Mucosa of rectum (tissue), 2 donors: ENCODE results near the gene RGL1.
A peak's percentile ranks its signal among the peaks of the same experiment; 100 is the strongest.
"Not testable (repeated sequence)": the region's sequence is repeated elsewhere in the genome, so short reads cannot be mapped to it uniquely, and the experiment has no call there.

ENCODE experiments used
- H3K27ac ChIP-seq, 2 donors: one replicate each; pipeline ENCODE4 v1.7.0; 2013; ENCODE audit warnings: inconsistent platforms in 2 of 2, low read depth in 2 of 2, low read length in 2 of 2
- H3K27me3 ChIP-seq, 2 donors: one replicate each; pipeline ENCODE4 v1.7.0; 2013; ENCODE audit warnings: low read length in 2 of 2; ENCODE audit not compliant: control insufficient read depth in 2 of 2, insufficient read depth in 2 of 2
- H3K36me3 ChIP-seq, 2 donors: one replicate each; pipeline ENCODE4 v1.7.0; 2013; ENCODE audit warnings: low read length in 2 of 2; ENCODE audit not compliant: control insufficient read depth in 2 of 2, insufficient read depth in 2 of 2
- H3K4me1 ChIP-seq, 2 donors: one replicate each; pipeline ENCODE4 v1.7.0; 2013; ENCODE audit warnings: low read length in 2 of 2, mild to moderate bottlenecking in 1 of 2; ENCODE audit not compliant: control insufficient read depth in 2 of 2, insufficient read depth in 2 of 2
- H3K4me3 ChIP-seq, 2 donors: one replicate each; pipeline ENCODE4 v1.7.0; 2013; ENCODE audit warnings: low read length in 2 of 2
- H3K9ac ChIP-seq, 2 donors: one replicate each; pipeline ENCODE4 v1.7.0; 2013; ENCODE audit warnings: low read length in 2 of 2, low read depth in 1 of 2, mild to moderate bottlenecking in 1 of 2
- H3K9me3 ChIP-seq, 2 donors: one replicate each; pipeline ENCODE4 v1.7.0; 2013; ENCODE audit warnings: low read length in 2 of 2; ENCODE audit not compliant: control insufficient read depth in 2 of 2
- donor health status: healthy.
- donor health status: Normal muscosa, but diverticular disease.

The RGL1 gene

GRCh38 chr1:183804916-183805841 lies at the start of gene RGL1:
RGL1 (plus strand) TSS chr1:183805120; CDS start chr1:183805298, 178 bp downstream.
- H3K9me3 ChIP-seq: no peaks in the 10 kb centered on the region
- H3K27ac ChIP-seq: peak within 1 kb of the TSS; percentile 75 to 77
- H3K9ac ChIP-seq: peak within 1 kb of the TSS; percentile 76 to 78
- peaks cover 0 to 18% of the 10 kb centered on the region in 2 donors for H3K27me3 ChIP-seq
- H3K4me3 ChIP-seq: peak within 1 kb of the TSS; percentile 76 to 84
- no peaks in the 10 kb centered on the region for H3K36me3 ChIP-seq
- H3K4me1 ChIP-seq: peaks cover 0 to 9% of the 10 kb centered on the region in 2 donors

DNA sequence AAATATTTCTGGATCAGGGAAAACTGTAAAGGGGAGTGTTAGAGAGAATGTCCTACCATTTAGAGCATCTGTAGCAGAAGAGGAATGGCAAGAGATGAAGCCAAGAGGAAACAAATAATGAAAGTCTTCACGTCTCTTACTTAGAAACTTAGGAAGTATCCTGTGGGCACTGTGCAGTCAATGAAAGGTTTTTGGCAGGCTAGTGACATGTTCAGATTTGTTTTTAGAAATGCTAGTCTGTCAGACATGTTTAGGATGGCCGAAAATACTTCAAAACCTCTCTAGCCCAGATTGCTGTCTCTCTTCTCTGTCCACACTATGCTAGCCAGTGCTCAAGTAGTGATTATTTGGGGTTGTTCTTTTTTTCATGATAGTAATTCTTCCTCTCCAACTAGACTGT lies 48.6 kb upstream of the RGL1 start:
- H3K4me1 ChIP-seq: no peaks in the 10 kb centered on the region
- H3K27ac ChIP-seq: no peak overlapping the region
- no peaks in the 10 kb centered on the region for H3K27me3 ChIP-seq
- H3K36me3 ChIP-seq: no peaks in the 10 kb centered on the region
- H3K4me3 ChIP-seq: no peak overlapping the region
- no peak overlapping the region for H3K9ac ChIP-seq
- peaks cover 0 to 3% of the 10 kb centered on the region in 2 donors for H3K9me3 ChIP-seq

DNA sequence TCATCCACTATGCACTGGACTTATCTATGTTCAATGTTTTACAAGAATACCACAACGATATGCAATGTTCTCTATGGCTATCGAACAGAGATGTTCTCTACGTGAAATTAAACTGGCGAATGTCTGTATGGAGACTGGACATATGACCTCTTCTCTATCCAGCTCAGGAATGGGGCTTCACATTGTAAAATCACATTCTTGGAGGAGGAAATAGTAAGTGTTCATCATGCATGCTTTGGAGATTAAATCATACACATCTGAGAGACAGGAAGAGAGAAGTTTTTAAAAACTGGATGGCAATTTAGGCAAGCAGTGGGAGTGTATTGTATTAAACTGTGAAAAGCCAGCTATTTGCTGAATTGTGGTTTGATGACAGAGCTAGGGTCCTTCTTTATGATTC lies 47.9 kb upstream of the RGL1 start:
- H3K9me3 ChIP-seq: no peaks in the 10 kb centered on the region
- H3K4me1 ChIP-seq: no peaks in the 10 kb centered on the region
- no peak overlapping the region for H3K4me3 ChIP-seq
- no peak overlapping the region for H3K27ac ChIP-seq
- no peak overlapping the region for H3K9ac ChIP-seq
- no peaks in the 10 kb centered on the region for H3K36me3 ChIP-seq
- H3K27me3 ChIP-seq: no peaks in the 10 kb centered on the region

GRCh38 chr1:183758913-183759312 lies 46.0 kb upstream of the RGL1 start:
- Histone ChIP-seq H3K36me3 (no peaks in the 10 kb centered on the region), H3K4me3 (no peak overlapping the region), H3K4me1 (no peaks in the 10 kb centered on the region), H3K27me3 (no peaks in the 10 kb centered on the region), H3K9me3 (no peaks in the 10 kb centered on the region), H3K9ac (no peak overlapping the region), H3K27ac (no peak overlapping the region)

- no peaks in the 10 kb centered on the region for H3K9me3 ChIP-seq
- no peak overlapping the region for H3K4me3 ChIP-seq
- no peaks in the 10 kb centered on the region for H3K36me3 ChIP-seq
- no peak overlapping the region for H3K27ac ChIP-seq
- no peaks in the 10 kb centered on the region for H3K4me1 ChIP-seq
- no peaks in the 10 kb centered on the region for H3K27me3 ChIP-seq
- H3K9ac ChIP-seq: no peak overlapping the region
Measured at GRCh38 chr1:183760661-183761060, 44.3 kb upstream of the RGL1 start.

DNA sequence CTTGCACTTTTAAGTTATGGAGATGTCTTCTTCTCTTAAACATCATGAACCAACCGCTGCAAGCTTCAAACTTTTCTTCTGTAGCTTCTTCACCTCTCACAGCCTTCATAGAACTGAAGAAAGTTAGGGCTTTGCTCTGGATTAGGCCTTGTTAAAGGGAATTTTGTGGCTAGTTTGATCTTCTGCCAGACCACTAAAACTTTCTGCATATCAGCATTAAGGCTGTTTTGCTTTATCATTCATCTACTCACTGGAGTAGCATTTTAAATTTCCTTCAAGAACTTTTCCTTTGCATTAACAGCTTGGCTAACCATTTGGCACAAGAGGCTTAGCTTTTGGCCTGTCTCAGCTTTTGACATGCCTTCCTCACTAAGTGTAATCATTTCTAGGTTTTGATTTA lies 43.0 kb upstream of the RGL1 start:
- Histone ChIP-seq H3K4me3 (no peak overlapping the region), H3K9ac (no peak overlapping the region), H3K27ac (no peak overlapping the region), H3K36me3 (no peaks in the 10 kb centered on the region), H3K27me3 (no peaks in the 10 kb centered on the region), H3K4me1 (no peaks in the 10 kb centered on the region), H3K9me3 (no peaks in the 10 kb centered on the region)

DNA sequence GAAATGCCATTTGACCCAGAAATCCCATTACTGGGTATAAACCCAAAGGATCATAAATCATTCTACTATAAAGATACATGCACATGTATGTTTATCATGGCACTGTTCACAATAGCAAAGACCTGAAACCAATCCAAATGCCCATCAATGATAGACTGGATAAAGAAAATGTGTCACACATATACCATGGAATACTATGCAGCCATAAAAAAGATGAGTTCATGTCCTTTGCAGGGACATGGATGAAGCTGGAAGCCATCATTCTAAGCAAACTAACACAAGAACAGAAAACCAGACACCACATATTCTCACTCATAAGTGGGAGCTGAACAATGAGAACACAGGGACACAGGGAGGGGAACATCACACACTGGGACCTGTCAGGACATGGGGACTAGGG lies 42.1 kb upstream of the RGL1 start:
- not testable (repeated sequence) for H3K27ac ChIP-seq, H3K36me3 ChIP-seq, H3K4me1 ChIP-seq, H3K9me3 ChIP-seq, H3K27me3 ChIP-seq, H3K9ac ChIP-seq, H3K4me3 ChIP-seq

GRCh38 chr1:183764981-183765380 lies 39.9 kb upstream of the RGL1 start:
- no peaks in the 10 kb centered on the region for H3K36me3 ChIP-seq
- no peak overlapping the region for H3K9ac ChIP-seq
- no peak overlapping the region for H3K27ac ChIP-seq
- no peaks in the 10 kb centered on the region for H3K9me3 ChIP-seq
- H3K4me1 ChIP-seq: no peaks in the 10 kb centered on the region
- no peaks in the 10 kb centered on the region for H3K27me3 ChIP-seq
- H3K4me3 ChIP-seq: no peak overlapping the region

DNA sequence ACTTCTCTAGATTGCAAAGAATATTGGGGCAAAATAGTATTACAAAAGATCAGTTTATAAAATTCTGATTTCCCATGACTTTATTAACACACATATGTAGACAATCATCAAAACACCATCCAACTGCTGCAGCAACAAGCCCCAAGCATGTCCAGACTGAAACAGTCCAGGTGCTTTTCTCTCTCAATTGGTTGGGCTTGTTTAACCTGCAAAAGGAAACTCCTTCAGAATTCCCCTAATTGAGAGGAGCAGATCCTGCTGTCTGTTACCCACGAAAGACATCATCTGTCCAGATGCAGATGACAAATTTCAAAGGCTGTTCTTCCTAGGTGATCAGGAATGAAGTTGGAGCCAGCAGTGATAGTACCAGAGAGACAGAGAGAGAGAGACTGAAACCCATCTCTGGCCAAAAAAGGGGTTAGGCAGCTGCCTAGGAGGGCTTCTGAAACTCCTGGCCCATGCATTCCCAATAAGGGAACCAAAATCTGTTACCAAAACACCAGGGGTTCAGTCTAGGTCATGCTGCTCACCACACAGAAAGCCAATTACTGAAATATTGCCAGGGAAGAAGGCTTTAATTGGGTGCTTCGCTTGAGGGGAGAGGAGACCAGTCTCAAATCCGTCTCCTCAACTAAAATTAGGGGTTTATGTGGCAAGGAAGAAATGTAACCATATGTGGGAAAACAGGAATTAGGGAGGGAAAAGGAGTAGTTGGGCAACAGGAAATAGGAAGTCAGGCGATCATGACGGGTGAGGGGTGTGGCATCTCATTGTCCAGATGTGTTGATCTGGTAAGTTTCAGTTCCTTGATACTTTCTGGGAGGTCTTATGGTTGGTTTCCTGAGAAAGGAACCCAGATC lies 34.7 kb upstream of the RGL1 start:
- H3K27ac ChIP-seq: no peak overlapping the region
- H3K27me3 ChIP-seq: no peaks in the 10 kb centered on the region
- no peak overlapping the region for H3K9ac ChIP-seq
- peaks cover 3 to 8% of the 10 kb centered on the region in 2 donors for H3K9me3 ChIP-seq
- H3K36me3 ChIP-seq: no peaks in the 10 kb centered on the region
- no peaks in the 10 kb centered on the region for H3K4me1 ChIP-seq
- H3K4me3 ChIP-seq: peak overlapping the region in 1 of 2 donors; percentile 9

DNA sequence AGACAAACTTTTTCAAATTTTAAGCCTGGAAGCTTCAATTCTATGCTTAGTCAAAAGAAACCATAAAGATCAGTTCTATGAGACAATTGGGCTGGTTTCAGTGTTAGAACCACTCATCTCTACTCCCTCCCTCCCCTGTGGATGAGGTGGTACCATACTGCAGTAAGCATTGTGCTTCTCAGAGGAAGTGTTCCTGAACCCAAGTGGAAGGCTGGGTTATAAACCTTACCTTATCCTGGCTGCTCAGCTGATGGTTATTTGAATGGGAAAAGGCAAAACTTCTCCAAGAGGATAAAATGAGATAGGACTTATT lies 34.1 kb upstream of the RGL1 start:
- H3K27ac ChIP-seq: no peak overlapping the region

More for the DNA sequence above, 34.1 kb upstream of the RGL1 start:
- Histone ChIP-seq H3K9me3 (peaks cover 3 to 8% of the 10 kb centered on the region in 2 donors), H3K9ac (no peak overlapping the region), H3K4me1 (no peaks in the 10 kb centered on the region), H3K36me3 (no peaks in the 10 kb centered on the region), H3K4me3 (no peak overlapping the region), H3K27me3 (no peaks in the 10 kb centered on the region)
